ENCODE measurements around the gene C16orf78.

- TF ChIP-seq, protein P1, sequence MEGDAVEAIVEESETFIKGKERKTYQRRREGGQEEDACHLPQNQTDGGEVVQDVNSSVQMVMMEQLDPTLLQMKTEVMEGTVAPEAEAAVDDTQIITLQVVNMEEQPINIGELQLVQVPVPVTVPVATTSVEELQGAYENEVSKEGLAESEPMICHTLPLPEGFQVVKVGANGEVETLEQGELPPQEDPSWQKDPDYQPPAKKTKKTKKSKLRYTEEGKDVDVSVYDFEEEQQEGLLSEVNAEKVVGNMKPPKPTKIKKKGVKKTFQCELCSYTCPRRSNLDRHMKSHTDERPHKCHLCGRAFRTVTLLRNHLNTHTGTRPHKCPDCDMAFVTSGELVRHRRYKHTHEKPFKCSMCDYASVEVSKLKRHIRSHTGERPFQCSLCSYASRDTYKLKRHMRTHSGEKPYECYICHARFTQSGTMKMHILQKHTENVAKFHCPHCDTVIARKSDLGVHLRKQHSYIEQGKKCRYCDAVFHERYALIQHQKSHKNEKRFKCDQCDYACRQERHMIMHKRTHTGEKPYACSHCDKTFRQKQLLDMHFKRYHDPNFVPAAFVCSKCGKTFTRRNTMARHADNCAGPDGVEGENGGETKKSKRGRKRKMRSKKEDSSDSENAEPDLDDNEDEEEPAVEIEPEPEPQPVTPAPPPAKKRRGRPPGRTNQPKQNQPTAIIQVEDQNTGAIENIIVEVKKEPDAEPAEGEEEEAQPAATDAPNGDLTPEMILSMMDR (IDR thresholded peaks at IDR 0.05; ENCODE audit: poor library complexity, severe bottlenecking), result no peak
- no peak for TF ChIP-seq RAD21 (conservative IDR thresholded peaks at IDR 0.05)
- no peak for TF ChIP-seq POLR2AphosphoS5 (IDR thresholded peaks at IDR 0.05)
Measured at GRCh38 chr16:49356728-49357488, 16.7 kb upstream of the C16orf78 start.

Measured in neural cell (in vitro differentiated cells).